PC-3 (cell line): ENCODE results near the gene RAB8A.

Source experiments
- CTCF ChIP-seq: fragments of 300-600 bp; sonication (generic); conservative IDR thresholded peaks from 2 replicates; pipeline ENCODE4 v1.5.1; 2017; ENCODE audit warnings: antibody characterized with exemption, low read depth, mild to moderate bottlenecking, low read length
- EZH2 ChIP-seq: fragments of 300-600 bp; sonication (generic); IDR thresholded peaks from one replicate; pipeline ENCODE4 v1.6.1; 2017; ENCODE audit warnings: antibody characterized with exemption, mild to moderate bottlenecking, low read length; ENCODE audit not compliant: unreplicated experiment

GRCh38 chr19:16098416-16098768 lies 13.3 kb upstream of the RAB8A start:
- TF ChIP-seq CTCF = no peak
- TF ChIP-seq EZH2 = no peak
